Measurements from ENCODE around the gene LPO. TPM values are rescaled to one million over a fixed set of nuclear protein-coding genes. Genes with fewer than 3 reads are reported as not detected.

Gene LPO
- total and polyA plus RNA-seq, 9 of the 15 experiments (the other 6 are each of a cell fraction or from before 2014, with no cell fraction given): 0.07 to 0.11 TPM; not detected in 7

GRCh38 chr17:58307468-58308172 is 69.2 kb downstream of the LPO start:
- H3K9ac ChIP-seq (ENCODE audit: insufficient read depth in 1 of 2, low read depth in 2 of 2, low read length in 2 of 2): peak overlapping the region in 1 of 2 experiments; percentile 60; a peak in 2 of 4 replicates
- no peak for DNase-seq (ENCODE audit: extremely low read depth in 1 of 4, low spot score in 3 of 4)
- H3K9me3 ChIP-seq (replicated peaks; ENCODE audit: control insufficient read depth, insufficient read depth, low read depth, low read length): no peaks in the 10 kb centered on the region
- H3K4me3 ChIP-seq: no peak overlapping the region
- no peak for FAIRE-seq
- no peak overlapping the region for H2AFZ ChIP-seq (ENCODE audit: low read depth, low read length)
- 58% methylated on average over 19 of the region's 20 CpGs for WGBS (ENCODE audit: insufficient coverage, low coverage, missing lambda C conversion rate)
- no peak for ATAC-seq
- CTCF ChIA-PET (ENCODE audit: low intra/inter-chr PET ratio): no interaction called here
- H3K27ac ChIP-seq (ENCODE audit: extremely low read depth, low read depth, low read length): no peak overlapping the region
- intact Hi-C loops (cut with micrococcal nuclease) (no loop called here), in situ Hi-C loops (cut with MboI) (no loop called here)
- no peak overlapping the region for H3K4me2 ChIP-seq (ENCODE audit: insufficient read depth, low read length)
- H4K20me1 ChIP-seq (replicated peaks; ENCODE audit: control insufficient read depth, insufficient read depth, low read length): no peaks in the 10 kb centered on the region
- POLR2A ChIA-PET: interaction anchor here (0.9 to 1.2 kb wide), 3 partner anchors 15 to 182 kb away, joined by 3 read pairs; no protein-coding TSS in a partner anchor
- no peaks in the 10 kb centered on the region for H3K36me3 ChIP-seq (ENCODE audit: control insufficient read depth, insufficient read depth, low read length)
- H3K27me3 ChIP-seq (ENCODE audit: control insufficient read depth in 2 of 2, insufficient read depth in 2 of 2, low read length in 2 of 2): no peaks in the 10 kb centered on the region
- peaks cover 11% of the 10 kb centered on the region for H3K9me1 ChIP-seq (ENCODE audit: control insufficient read depth, insufficient read depth, low read length)
- H3K4me1 ChIP-seq (replicated peaks in 1 of 2; ENCODE audit: control insufficient read depth in 2 of 2, insufficient read depth in 2 of 2, low read length in 2 of 2): peaks cover 4 to 34% of the 10 kb centered on the region in 2 experiments; a peak in 2 of 5 replicates
- no TSS peak for BruUV-seq (replicated peaks)
- TF ChIP-seq THRAP3 (IDR thresholded peaks at IDR 0.05; ENCODE audit: borderline replicate concordance) (no peak), RBM34 (IDR thresholded peaks at IDR 0.05; ENCODE audit: borderline replicate concordance, insufficient read depth, low read length) (no peak), SRSF1 (IDR thresholded peaks at IDR 0.05; ENCODE audit: low read depth, low read length) (no peak), JUN (IDR thresholded peaks at IDR 0.05; ENCODE audit: borderline replicate concordance, low read depth, low read length) (no peak), JUN (CRISPR knock-in tag; IDR thresholded peaks at IDR 0.05; ENCODE audit: borderline replicate concordance) (no peak), HNRNPL (IDR thresholded peaks at IDR 0.05; ENCODE audit: low read depth, low read length) (no peak), ERF (CRISPR knock-in tag; IDR thresholded peaks at IDR 0.05) (no peak), ZBTB2 (IDR thresholded peaks at IDR 0.05) (no peak), MEF2A (IDR thresholded peaks at IDR 0.05; ENCODE audit: control insufficient read depth, low read depth, low read length) (no peak), ZBTB17 (CRISPR knock-in tag; IDR thresholded peaks at IDR 0.05) (no peak), KDM2B (CRISPR knock-in tag; IDR thresholded peaks at IDR 0.05) (no peak), CHD1 (IDR thresholded peaks at IDR 0.05; ENCODE audit: low read length) (no peak), COPS2 (conservative IDR thresholded peaks at IDR 0.05) (no peak), DIDO1 (tag; IDR thresholded peaks at IDR 0.05; ENCODE audit: low read depth) (no peak), DPF2 (IDR thresholded peaks at IDR 0.05) (no peak)
- H3K79me2 ChIP-seq (ENCODE audit: control insufficient read depth, insufficient read depth, low read length): no peaks in the 10 kb centered on the region

All from K562 (cell line).